Right kidney (tissue), 9 donors: ENCODE results near the gene LUC7L3.
"Not testable (repeated sequence)": the region's sequence is repeated elsewhere in the genome, so short reads cannot be mapped to it uniquely, and the experiment has no call there.

Experiments used
- DNase-seq: peaks from one replicate; pipeline ENCODE4 v3.0.0-alpha.2; 2016
- long read RNA-seq, 8 donors: transcript quantifications; one replicate each; lab custom pipeline, GENCODE V29; 2026

The LUC7L3 gene, protein sequence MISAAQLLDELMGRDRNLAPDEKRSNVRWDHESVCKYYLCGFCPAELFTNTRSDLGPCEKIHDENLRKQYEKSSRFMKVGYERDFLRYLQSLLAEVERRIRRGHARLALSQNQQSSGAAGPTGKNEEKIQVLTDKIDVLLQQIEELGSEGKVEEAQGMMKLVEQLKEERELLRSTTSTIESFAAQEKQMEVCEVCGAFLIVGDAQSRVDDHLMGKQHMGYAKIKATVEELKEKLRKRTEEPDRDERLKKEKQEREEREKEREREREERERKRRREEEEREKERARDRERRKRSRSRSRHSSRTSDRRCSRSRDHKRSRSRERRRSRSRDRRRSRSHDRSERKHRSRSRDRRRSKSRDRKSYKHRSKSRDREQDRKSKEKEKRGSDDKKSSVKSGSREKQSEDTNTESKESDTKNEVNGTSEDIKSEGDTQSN
- long read RNA-seq, donor 1, full-length matches to known transcripts, result 41 of 343 reads
- long read RNA-seq, donor 1, partial matches to known transcripts, result 302 of 343 reads
- long read RNA-seq, donor 1, other reads (novel, unspliced or antisense), result 0 of 343 reads
- long read RNA-seq, donor 2, full-length matches to known transcripts, result 8 of 90 reads
- long read RNA-seq, donor 2, partial matches to known transcripts, result 82 of 90 reads
- long read RNA-seq, donor 2, other reads (novel, unspliced or antisense), result 0 of 90 reads
- long read RNA-seq, donor 3, full-length matches to known transcripts, result 16 of 94 reads
- long read RNA-seq, donor 3, partial matches to known transcripts, result 78 of 94 reads
- long read RNA-seq, donor 3, other reads (novel, unspliced or antisense), result 0 of 94 reads
- long read RNA-seq, donor 4, full-length matches to known transcripts, result 58 of 308 reads
- long read RNA-seq, donor 4, partial matches to known transcripts, result 244 of 308 reads
- long read RNA-seq, donor 4, other reads (novel, unspliced or antisense), result 6 of 308 reads
- long read RNA-seq, donor 5, full-length matches to known transcripts, result 36 of 193 reads
- long read RNA-seq, donor 5, partial matches to known transcripts, result 157 of 193 reads
- long read RNA-seq, donor 5, other reads (novel, unspliced or antisense), result 0 of 193 reads
- long read RNA-seq, donor 6, full-length matches to known transcripts, result 26 of 163 reads
- long read RNA-seq, donor 6, partial matches to known transcripts, result 137 of 163 reads
- long read RNA-seq, donor 6, other reads (novel, unspliced or antisense), result 0 of 163 reads
- long read RNA-seq, donor 7, result 0 reads
- long read RNA-seq, donor 8, full-length matches to known transcripts, result 37 of 187 reads
- long read RNA-seq, donor 8, partial matches to known transcripts, result 142 of 187 reads
- long read RNA-seq, donor 8, other reads (novel, unspliced or antisense), result 8 of 187 reads

DNA sequence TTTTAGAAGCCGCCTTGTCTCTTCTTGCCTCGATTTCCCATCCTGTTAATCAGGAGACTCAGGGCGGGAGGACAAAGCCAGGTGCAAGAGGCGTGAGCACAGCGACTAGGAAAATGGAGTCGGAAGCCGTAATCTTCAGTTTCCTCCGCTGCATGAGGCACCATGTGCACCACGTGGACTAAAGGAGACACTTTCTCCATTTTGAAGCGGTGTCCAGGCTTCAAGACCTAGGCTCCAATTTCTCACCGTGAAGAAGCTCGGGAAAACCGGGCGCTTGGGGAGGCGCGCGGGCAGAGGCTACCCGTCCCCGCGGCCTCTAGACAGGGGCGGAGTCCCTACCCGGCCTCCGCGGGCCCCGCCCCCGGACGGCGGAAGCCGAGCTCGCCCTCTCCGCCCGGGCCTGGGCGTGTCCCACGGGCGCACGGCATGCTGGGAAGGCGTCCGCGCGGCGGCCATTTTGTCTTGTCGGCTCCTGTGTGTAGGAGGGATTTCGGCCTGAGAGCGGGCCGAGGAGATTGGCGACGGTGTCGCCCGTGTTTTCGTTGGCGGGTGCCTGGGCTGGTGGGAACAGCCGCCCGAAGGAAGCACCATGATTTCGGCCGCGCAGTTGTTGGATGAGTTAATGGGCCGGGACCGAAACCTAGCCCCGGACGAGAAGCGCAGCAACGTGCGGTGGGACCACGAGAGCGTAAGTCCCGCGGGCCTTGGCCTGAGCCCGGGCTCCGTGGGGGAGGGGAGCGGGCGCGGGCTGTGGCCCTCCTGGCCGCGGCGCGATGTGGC lies at the start of gene LUC7L3:
Gene LUC7L3, plus strand, starts transcription at position 460 of the 780 bp plus-strand sequence. Its CDS starts 130 bp downstream, at position 590.
- peak; percentile 99 for DNase-seq

DNA sequence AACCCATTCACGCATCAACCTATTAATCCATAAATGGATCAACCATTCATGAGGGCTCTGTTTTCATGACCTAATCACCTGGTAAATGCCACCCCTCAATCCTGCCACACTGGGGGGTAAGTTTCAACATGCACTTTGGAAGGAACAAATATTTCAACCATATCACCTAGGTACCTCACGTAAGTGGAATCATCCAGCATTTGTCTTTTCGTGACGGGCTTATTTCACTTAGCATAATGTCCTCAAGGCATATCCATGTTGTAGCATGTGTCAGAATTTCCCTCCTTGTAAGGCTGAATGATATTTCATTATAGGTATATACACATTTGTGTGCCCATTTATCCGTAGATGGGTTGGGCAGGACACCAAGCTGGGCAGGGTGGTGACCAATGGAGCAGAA lies 47.3 kb upstream of the LUC7L3 start:
- no peak for DNase-seq

DNA sequence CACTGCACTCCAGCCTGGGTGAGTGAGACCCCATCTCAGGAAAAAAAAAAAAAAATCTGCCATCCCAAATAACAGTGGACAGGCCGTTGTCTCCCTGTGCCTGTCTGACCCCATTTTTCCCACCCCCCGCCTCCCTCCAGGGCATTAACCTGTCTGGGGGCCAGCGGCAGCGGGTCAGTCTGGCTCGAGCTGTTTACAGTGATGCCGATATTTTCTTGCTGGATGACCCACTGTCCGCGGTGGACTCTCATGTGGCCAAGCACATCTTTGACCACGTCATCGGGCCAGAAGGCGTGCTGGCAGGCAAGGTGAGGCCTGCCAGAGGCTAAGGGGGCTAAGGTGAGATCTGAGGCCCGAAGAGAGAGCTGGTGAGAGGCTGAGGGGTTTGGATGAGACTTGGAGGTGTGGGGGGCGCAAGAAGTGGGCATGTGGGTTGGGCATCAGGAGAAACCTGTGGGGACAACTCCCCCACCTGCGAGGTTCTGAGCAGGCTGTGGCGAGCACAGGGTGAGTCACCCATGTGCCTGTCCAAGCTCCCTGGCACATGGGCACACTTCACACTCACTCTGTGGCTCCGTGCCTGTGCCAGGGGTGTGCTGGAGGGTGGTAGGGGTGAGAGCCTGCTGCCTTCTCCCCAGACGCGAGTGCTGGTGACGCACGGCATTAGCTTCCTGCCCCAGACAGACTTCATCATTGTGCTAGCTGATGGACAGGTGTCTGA lies 46.4 kb upstream of the LUC7L3 start:
- no peak for DNase-seq

DNA sequence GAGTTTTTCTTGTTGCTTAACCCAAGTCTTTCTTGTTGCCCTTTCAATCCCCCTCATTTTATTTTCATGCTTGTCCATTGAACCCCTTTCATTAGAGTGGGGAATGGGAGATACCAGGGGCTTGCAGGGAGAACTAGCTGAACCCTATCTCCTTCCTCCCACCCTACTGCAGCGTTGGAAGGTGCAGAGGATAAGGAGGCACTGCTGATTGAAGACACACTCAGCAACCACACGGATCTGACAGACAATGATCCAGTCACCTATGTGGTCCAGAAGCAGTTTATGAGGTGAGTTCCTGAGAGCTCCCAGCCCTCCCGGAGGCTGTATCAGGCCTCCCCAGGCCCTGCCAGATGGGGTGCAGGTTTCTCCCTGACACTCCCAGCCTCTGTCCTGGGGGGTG lies 44.2 kb upstream of the LUC7L3 start:
- no peak for DNase-seq

DNA sequence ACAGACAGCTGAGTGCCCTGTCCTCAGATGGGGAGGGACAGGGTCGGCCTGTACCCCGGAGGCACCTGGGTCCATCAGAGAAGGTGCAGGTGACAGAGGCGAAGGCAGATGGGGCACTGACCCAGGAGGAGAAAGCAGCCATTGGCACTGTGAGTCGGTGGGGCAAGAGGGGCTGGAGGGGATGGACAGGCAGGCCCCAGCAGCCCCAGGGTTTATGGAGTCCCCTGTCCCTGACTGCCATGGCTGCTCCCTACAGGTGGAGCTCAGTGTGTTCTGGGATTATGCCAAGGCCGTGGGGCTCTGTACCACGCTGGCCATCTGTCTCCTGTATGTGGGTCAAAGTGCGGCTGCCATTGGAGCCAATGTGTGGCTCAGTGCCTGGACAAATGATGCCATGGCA lies 43.8 kb upstream of the LUC7L3 start:
- no peak for DNase-seq

DNA sequence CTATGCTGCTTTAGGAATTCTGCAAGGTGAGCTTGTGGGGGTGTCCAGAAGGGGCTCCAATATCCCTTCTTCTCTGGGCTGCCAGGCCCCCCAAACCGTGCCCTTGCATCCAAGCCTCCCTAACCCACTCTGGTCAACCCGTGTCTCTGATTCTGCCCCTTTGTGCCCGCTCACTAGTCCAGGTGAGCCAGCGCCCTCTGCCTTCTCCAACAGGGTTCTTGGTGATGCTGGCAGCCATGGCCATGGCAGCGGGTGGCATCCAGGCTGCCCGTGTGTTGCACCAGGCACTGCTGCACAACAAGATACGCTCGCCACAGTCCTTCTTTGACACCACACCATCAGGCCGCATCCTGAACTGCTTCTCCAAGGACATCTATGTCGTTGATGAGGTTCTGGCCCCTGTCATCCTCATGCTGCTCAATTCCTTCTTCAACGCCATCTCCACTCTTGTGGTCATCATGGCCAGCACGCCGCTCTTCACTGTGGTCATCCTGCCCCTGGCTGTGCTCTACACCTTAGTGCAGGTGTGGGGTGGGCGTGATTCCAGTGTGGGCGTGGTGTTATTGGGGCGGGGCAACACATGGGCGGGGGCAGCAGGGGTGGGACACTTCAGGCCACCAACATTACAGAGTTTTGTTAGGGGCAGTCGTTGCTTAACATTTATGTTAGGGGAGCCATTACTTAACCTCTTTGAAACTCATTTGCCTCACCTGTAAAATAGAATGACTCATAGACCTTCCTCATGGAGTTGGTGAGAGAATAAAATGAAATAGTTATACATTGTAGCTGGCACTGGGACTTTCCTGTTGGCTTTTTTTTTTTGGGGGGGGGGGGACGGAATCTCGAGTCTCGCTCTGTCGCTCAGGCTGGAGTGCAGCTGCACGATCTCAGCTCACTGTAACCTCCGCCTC lies 43.1 kb upstream of the LUC7L3 start:
- DNase-seq, result no peak

DNA sequence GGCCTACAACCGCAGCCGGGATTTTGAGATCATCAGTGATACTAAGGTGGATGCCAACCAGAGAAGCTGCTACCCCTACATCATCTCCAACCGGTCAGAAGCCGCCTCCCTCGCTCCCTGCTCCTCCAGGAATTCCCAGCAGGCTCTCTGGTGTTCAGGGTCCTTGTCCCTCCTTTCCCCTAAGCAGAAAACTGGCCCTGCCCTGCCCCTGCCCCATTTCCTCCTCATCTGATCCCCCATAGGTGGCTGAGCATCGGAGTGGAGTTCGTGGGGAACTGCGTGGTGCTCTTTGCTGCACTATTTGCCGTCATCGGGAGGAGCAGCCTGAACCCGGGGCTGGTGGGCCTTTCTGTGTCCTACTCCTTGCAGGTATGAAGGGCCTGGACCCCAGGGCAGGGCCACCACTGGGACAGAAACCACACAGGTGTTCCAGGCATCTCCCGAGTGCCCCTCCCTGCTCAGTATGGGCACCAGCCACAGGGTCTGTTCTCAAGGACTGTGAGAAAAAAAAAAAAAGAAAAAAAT lies 41.5 kb upstream of the LUC7L3 start:
- DNase-seq, result no peak

DNA sequence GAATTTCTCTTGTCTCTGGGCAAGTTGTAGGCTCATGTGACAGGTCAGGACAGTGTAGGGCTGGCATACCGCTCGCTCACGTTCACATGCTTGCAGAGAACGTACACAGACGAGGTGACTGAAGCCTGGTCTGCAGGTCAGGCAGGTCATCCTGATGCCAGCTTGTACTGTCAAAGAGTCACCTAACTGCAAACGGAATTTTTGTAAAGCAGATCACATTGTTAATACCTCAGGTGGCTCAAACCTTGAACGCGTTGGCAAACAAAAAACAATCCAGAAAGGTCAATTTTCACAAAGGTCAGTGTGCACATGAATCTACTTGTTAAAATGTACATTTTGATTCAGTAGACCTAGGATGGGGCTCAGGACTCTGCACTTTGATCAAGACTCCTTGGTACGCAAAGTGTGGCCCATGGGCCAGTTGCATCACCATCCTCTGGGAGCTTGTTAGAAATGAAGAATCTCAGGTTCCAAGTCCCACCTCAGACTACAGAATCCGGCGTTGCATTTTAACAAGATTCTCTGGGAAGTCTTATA lies 40.3 kb upstream of the LUC7L3 start:
- no peak for DNase-seq

DNA sequence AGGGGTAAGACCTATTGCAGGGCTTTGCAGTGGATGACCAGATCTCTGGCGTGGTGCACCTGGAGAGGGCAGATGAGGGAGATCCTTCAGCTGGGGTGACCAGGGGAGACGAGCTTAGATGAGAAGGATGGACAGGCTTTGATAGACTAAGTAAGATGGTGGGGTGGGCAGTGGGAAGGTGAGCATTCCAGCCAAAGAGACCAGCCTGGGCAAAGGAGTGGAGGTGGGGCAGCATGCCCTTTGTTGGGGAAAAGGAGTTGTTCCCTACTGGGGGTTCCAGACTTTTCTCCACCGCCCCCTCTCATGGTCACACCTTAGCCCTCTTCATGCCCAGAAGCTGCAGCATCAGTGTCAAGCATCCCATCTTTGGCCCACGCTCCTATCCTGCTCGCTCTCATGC lies 39.3 kb upstream of the LUC7L3 start:
- no peak for DNase-seq

DNA sequence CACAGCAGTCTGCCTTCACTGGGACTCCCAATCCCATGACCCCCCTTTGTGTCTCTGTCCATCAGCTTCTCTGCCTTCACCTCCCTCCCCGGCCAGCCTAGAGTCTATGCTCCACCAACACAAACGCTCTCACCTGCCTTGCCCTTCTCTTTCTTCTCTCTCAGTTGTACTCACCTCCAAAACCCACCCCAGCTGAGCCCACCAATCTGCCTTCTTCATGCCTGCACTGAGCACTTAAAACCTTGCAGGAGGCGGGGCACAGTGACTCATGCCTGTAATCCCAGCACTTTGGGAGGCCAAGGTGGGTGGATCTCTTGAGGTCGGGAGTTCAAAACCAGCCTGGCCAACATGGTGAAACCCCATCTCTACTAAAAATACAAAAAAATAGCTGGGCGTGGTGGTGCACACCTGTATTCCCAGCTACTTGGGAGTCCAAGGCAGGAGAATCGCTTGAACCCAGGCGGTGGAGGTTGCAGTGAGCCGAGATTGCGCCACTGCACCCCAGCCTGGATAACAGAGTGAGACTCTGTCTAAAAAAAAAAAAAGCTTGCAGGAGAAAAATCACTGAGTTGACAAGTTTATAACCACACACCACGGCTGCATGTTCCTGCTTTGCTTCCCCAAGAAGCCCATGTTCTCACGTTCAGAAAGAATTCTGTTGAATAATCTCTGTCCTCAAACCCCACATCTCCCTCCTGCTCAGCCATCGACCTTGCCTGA lies 38.7 kb upstream of the LUC7L3 start:
- not testable (repeated sequence) for DNase-seq

DNA sequence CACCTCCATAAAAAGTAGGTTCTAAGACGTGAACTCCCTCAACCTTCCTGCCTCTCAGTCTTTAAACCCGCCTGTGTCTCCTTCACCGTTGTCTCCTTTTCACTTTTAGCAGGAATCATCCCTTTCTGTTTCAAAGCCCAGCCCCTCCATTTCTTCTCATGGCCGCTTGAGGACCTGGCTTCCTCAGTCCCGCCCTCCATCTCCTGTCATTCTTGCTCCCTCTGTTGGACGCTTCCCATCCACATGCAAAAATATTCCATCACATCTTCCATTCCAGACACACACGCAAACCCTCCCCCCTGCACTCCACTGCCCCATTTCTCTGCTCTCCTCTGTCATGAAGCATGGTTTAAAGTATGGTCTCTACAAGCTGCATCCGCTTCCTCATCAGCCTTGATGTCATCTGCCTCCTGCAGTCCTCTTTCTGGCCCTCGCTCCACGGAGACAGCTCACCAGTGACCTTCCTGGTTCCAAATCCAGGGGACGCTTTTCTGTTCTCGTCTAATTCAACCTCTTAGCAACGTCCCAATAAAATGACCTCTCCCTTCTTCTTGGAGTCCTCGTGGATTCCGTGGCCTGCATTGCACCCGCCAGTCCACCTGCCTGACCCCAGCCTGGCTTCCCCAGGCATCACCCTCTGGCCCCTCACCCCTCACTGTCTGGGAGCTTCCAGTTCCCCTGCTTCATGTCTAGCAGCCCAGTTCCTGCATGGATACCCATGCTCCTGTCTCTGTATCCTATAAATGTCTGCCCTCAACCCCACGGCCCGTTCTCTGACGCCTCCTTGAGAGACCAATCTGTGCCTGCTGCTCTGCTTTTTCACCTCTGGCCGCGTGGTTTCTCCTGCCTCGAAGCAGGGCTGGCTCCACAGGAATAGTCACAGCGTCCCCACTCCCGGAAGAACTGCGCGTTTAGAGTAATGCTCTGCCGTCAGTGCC lies 37.9 kb upstream of the LUC7L3 start:
- peak; percentile 56 for DNase-seq

DNA sequence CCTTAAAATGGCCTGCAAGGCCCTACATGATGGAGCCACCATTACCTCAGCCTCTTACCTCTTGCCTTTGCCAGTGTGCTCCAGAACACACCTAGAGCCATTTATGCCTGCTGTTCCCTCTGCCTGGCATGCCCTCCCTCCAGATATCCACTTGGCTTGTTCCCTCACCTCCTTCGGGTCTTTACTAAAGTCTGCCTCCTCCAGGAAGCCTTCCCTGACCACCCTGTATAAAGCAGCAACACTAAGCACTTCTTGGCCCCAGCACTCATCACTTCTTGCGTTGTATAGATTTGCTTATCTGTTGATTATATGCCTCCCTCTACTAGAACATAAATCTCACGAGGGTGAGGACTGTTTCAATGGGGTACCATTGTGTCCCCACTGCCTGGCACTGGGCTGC lies 37.0 kb upstream of the LUC7L3 start:
- DNase-seq, result no peak

DNA sequence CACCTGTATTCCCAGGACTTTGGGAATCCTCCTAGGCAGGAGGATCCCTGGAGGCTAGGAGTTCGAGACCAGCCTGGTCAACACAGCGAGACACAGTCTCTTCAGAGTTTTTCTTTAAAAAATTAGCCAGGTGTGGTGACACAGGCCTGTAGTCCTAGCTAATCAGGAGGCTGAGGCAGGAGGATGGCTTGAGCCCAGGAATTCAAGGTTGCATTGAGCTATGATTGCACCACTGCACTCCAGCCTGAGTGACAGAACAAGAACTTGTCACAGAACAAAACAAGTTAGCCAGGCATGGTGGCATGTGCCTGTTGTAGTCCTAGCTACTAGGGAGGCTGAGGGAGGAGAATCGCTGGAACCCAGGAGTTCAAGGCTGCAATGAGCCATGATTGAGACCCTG lies 36.5 kb upstream of the LUC7L3 start:
- no peak for DNase-seq

DNA sequence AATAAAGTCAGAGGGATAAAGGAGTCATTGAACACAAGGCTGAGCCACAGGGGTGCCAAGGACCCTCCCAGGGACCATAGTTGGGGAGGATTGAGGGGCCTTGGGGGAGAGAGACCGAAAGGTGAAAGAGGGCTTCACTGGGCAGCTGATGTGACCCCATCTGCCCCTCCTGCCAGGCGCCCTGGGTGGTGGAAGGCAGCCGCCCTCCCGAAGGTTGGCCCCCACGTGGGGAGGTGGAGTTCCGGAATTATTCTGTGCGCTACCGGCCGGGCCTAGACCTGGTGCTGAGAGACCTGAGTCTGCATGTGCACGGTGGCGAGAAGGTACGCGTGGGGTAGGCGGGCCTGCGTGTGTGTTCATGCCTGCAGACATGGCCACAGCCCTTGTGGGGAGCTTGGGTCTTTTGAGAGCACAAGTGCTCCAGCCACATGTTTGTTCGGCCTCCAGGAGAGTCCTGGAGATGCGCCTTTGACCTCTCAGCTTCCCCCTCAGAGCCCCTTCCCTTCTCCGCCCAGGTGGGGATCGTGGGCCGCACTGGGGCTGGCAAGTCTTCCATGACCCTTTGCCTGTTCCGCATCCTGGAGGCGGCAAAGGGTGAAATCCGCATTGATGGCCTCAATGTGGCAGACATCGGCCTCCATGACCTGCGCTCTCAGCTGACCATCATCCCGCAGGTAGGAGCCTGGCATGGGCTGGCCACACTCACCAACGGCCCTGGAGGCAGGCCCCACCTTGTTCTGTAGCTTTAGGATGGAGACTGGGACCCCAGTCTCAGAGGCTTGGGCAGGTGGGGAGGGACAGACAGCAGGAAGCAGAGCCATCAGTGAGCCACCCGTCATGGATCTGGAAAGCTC lies 35.7 kb upstream of the LUC7L3 start:
- no peak for DNase-seq

DNA sequence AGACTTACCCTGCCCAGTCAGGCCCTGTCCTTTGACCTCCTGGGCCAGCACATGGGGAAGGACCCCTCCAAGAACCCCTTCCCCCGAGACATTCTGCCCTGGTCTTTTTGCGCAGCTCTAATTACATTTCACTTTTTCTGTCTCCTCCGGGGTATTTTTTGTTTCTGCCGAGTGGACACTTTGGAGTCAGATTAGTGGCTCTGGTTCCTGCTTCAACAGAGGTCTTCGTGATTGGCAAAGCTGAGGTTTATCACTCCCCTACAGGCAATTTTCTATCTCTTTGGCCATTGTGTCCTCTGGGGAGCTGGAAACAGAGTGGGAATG lies 35.2 kb upstream of the LUC7L3 start:
- DNase-seq, result no peak

DNA sequence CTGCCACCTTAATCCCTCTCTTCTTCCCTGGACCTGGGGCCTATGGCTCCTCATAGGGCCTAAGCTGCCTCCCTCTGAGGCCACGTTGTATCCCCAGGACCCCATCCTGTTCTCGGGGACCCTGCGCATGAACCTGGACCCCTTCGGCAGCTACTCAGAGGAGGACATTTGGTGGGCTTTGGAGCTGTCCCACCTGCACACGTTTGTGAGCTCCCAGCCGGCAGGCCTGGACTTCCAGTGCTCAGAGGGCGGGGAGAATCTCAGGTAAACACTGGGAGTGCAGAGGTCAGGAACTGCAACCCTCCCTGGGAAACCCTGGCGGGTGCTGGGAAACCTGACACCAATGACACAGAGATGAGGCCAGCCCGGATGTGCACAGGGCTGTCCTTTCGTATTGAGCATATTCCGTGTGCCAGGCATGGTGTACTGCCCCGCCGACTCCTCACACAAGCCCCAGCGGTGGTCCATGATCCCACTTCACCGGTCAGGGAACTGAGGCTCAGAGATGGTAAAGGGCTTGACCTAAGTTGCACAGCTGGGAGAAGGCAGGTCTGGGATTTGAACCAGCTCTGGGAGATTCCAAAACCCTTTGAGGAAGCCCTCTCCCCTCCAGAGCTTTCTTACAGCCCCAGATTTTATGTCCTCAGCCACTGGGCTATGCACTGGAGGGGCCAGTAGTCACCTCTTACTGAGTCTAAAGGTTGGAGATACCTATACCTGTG lies 34.6 kb upstream of the LUC7L3 start:
- no peak for DNase-seq
